CD8-positive, alpha-beta memory T cell (primary cell): Measurements from ENCODE around the gene RTRAF. TPM values are rescaled to one million over a fixed set of nuclear protein-coding genes. Genes with fewer than 3 reads are reported as not detected.

Source experiments
- CTCF ChIA-PET: fragments of 350-600 bp; sonication (Branson Sonifier 250); formaldehyde crosslinking; loops from one replicate; lab custom pipeline; 2021; ENCODE audit warnings: antibody characterized with exemption; lab: Charles Lee
- POLR2A ChIA-PET: fragments of 350-600 bp; sonication (Branson Sonifier 250); formaldehyde crosslinking; loops from one replicate; lab custom pipeline; 2021; ENCODE audit warnings: antibody characterized with exemption; lab: Charles Lee
- DNase-seq, 5 donors: peaks; one replicate each; pipeline versions ENCODE4 v3.0.0 to v3.0.0-alpha.2; 2020 to 2022; ENCODE audit warnings: mixed read lengths in 1 of 5
- H3K27ac ChIP-seq: one replicate; pipeline ENCODE4 v1.7.0; 2013; ENCODE audit warnings: low read depth, mild to moderate bottlenecking, low read length, moderate library complexity
- H3K27me3 ChIP-seq: 2 replicates; pipeline ENCODE4 v1.7.0; 2013; ENCODE audit warnings: low read length, mild to moderate bottlenecking; ENCODE audit not compliant: insufficient read depth, poor library complexity, severe bottlenecking
- H3K36me3 ChIP-seq: 2 replicates; pipeline ENCODE4 v1.7.0; 2013; ENCODE audit warnings: mild to moderate bottlenecking, low read length, moderate library complexity; ENCODE audit not compliant: insufficient read depth
- H3K4me1 ChIP-seq: 2 replicates; pipeline ENCODE4 v1.7.0; 2013; ENCODE audit warnings: mild to moderate bottlenecking, low read length, moderate library complexity; ENCODE audit not compliant: insufficient read depth
- H3K4me3 ChIP-seq: 2 replicates; pipeline ENCODE4 v1.7.0; 2013; ENCODE audit warnings: mild to moderate bottlenecking, low read length
- H3K9me3 ChIP-seq: 2 replicates; pipeline ENCODE4 v1.7.0; 2013; ENCODE audit warnings: mild to moderate bottlenecking, low read length
- H3K27ac Mint-ChIP-seq, 8 donors: one replicate each; pipeline ENCODE4 v1.8.0; 2020 to 2021; ENCODE audit warnings: mixed read lengths in 8 of 8, mild to moderate bottlenecking in 6 of 8, inconsistent platforms in 3 of 8, moderate library complexity in 3 of 8
- H3K27me3 Mint-ChIP-seq, 2 donors: one replicate each; pipeline ENCODE4 v1.8.0; 2020 to 2021; ENCODE audit warnings: mixed read lengths in 2 of 2, mild to moderate bottlenecking in 1 of 2, moderate library complexity in 1 of 2
- H3K36me3 Mint-ChIP-seq, 3 donors: one replicate each; pipeline ENCODE4 v1.8.0; 2020 to 2021; ENCODE audit warnings: mixed read lengths in 3 of 3, inconsistent platforms in 1 of 3, mild to moderate bottlenecking in 1 of 3
- H3K4me1 Mint-ChIP-seq, 3 donors: one replicate each; pipeline ENCODE4 v1.8.0; 2020 to 2021; ENCODE audit warnings: mixed read lengths in 3 of 3, inconsistent platforms in 1 of 3, mild to moderate bottlenecking in 1 of 3
- H3K4me3 Mint-ChIP-seq, 7 donors: one replicate each; pipeline ENCODE4 v1.8.0; 2020 to 2021; ENCODE audit warnings: mixed read lengths in 7 of 7, mild to moderate bottlenecking in 6 of 7, moderate library complexity in 4 of 7, inconsistent platforms in 2 of 7
- H3K9me3 Mint-ChIP-seq, 5 donors: one replicate each; pipeline ENCODE4 v1.8.0; 2020 to 2022; ENCODE audit warnings: mixed read lengths in 5 of 5, mild to moderate bottlenecking in 3 of 5, moderate library complexity in 2 of 5, inconsistent platforms in 1 of 5
- polyA plus RNA-seq: library from polyadenylated mRNA; unstranded; fragments of 300-500 nt; fragmentation: Illumina TruSeq; gene quantifications from one replicate; pipeline ENCODE4 v1.2.3, GENCODE V29; 2021
- total RNA-seq, 2 experiments: library from RNA; stranded (reverse); gene quantifications; one replicate each; pipeline ENCODE4 v1.2.3, GENCODE V29; 2021

RTRAF gene
- total and polyA plus RNA-seq, 3 experiments from 2014 or later, result 204 to 217 (median 210) TPM

DNA sequence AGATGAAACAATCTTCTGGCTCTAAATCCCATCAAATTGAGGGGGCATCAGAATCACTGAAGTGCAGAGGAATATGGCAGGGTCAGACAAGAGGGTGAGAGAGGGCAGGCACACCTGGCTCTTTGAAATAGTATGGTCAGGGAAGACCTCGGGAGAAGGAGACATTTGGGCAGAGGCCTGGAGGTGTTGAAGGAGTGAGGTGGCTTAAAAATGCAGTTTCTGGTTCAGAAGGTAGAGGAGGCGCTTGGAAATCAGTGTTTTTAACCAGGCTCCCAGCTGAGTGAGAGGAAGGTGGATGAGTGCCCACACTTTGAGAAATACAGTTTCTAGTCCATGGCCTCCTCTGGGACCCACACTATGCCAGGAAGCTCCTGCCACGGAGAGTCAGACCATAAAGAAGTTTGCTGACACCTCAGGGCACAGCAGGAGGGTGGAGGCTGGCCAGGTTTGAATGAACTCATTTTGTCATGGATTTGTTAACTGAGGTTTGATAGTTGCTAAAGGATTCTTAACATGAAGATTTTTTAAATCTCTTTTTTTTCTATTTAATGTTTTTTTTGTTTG is 59.4 kb downstream of the RTRAF start:
- no peaks in the 10 kb centered on the region for H3K36me3 ChIP-seq
- no peak overlapping the region for H3K27ac ChIP-seq
- Mint-ChIP-seq H3K27me3 (peaks cover 3 to 7% of the 10 kb centered on the region in 2 donors), H3K9me3 (no peaks in the 10 kb centered on the region), H3K4me3 (no peak overlapping the region), H3K36me3 (no peaks in the 10 kb centered on the region), H3K4me1 (peaks cover 0 to 2% (median 2%) of the 10 kb centered on the region in 3 donors), H3K27ac (no peak overlapping the region)
- no peaks in the 10 kb centered on the region for H3K4me1 ChIP-seq
- ChIA-PET POLR2A (no interaction called here), CTCF (no interaction called here)
- peaks cover under 1% of the 10 kb centered on the region for H3K27me3 ChIP-seq
- DNase-seq, result no peak
- H3K4me3 ChIP-seq, result no peak overlapping the region
- no peaks in the 10 kb centered on the region for H3K9me3 ChIP-seq

GRCh38 chr14:52049271-52049670 is 59.9 kb downstream of the RTRAF start:
- Mint-ChIP-seq H3K27me3 (peaks cover 6 to 10% of the 10 kb centered on the region in 2 donors), H3K4me1 (no peaks in the 10 kb centered on the region), H3K9me3 (no peaks in the 10 kb centered on the region), H3K36me3 (no peaks in the 10 kb centered on the region), H3K4me3 (no peak overlapping the region), H3K27ac (peak overlapping the region in 1 of 8 donors; percentile 5)
- DNase-seq, result no peak
- Histone ChIP-seq H3K9me3 (no peaks in the 10 kb centered on the region), H3K27me3 (peaks cover 4% of the 10 kb centered on the region), H3K4me3 (no peak overlapping the region), H3K4me1 (no peaks in the 10 kb centered on the region), H3K36me3 (no peaks in the 10 kb centered on the region), H3K27ac (no peak overlapping the region)
- CTCF ChIA-PET, result no interaction called here
- POLR2A ChIA-PET, result no interaction called here

- no peak overlapping the region for H3K27ac ChIP-seq
- H3K4me3 ChIP-seq, result no peak overlapping the region
- POLR2A ChIA-PET, result no interaction called here
- H3K9me3 ChIP-seq, result no peaks in the 10 kb centered on the region
- Mint-ChIP-seq H3K9me3 (no peaks in the 10 kb centered on the region), H3K27ac (peak overlapping the region in 2 of 8 donors; percentile 38 to 69), H3K27me3 (peaks cover 6 to 14% of the 10 kb centered on the region in 2 donors), H3K4me3 (no peak overlapping the region), H3K4me1 (no peaks in the 10 kb centered on the region), H3K36me3 (peaks cover 0 to 3% (median 0%) of the 10 kb centered on the region in 3 donors)
- CTCF ChIA-PET, result interaction anchor here (1.3 kb wide), 1 partner anchor 126 kb away, joined by 3 read pairs; no protein-coding TSS in a partner anchor
- no peaks in the 10 kb centered on the region for H3K4me1 ChIP-seq
- H3K36me3 ChIP-seq, result no peaks in the 10 kb centered on the region
- DNase-seq, result no peak
- peaks cover 4% of the 10 kb centered on the region for H3K27me3 ChIP-seq
Observed at GRCh38 chr14:52049721-52050588, 60.6 kb downstream of the RTRAF start.

GRCh38 chr14:52051251-52051650 is 61.9 kb downstream of the RTRAF start:
- Mint-ChIP-seq H3K4me3 (no peak overlapping the region), H3K36me3 (peaks cover 0 to 9% (median 0%) of the 10 kb centered on the region in 3 donors), H3K27me3 (peaks cover 10 to 22% of the 10 kb centered on the region in 2 donors), H3K9me3 (no peaks in the 10 kb centered on the region), H3K4me1 (no peaks in the 10 kb centered on the region), H3K27ac (no peak overlapping the region)
- Histone ChIP-seq H3K9me3 (no peaks in the 10 kb centered on the region), H3K27me3 (peaks cover 4% of the 10 kb centered on the region), H3K4me1 (no peaks in the 10 kb centered on the region), H3K4me3 (no peak overlapping the region), H3K36me3 (no peaks in the 10 kb centered on the region), H3K27ac (no peak overlapping the region)
- no peak for DNase-seq
- ChIA-PET POLR2A (no interaction called here), CTCF (interaction anchor here (1.0 to 1.4 kb wide), 3 partner anchors 23 to 219 kb away, joined by 3 to 4 read pairs (median 3); no protein-coding TSS in a partner anchor)

DNA sequence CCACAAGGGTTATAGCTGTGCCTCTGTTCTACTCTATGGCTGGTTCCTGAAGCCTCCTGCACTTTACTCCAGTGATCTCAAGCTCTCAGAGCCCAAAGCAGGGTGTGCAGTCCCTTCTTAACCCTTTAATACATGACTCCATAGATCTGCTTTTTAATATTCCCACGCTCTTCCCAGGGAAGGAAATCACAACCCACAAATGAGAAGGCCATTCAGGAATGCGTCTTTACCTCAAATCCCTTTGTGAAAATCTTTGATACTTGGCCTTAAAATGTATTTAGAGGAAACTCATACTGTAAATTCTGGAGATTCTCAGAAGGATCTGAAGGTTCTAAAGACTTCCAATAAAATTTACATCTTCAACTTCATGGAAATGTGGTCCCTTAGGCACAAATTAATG is 62.5 kb downstream of the RTRAF start:
- no peaks in the 10 kb centered on the region for H3K36me3 ChIP-seq
- Mint-ChIP-seq H3K27me3 (peaks cover 10 to 25% of the 10 kb centered on the region in 2 donors), H3K36me3 (peaks cover 0 to 9% (median 0%) of the 10 kb centered on the region in 3 donors), H3K4me3 (no peak overlapping the region), H3K9me3 (no peaks in the 10 kb centered on the region), H3K4me1 (no peaks in the 10 kb centered on the region), H3K27ac (no peak overlapping the region)
- CTCF ChIA-PET, result interaction anchor here (1.0 to 1.4 kb wide), 2 partner anchors 23 to 218 kb away, joined by 3 to 4 read pairs; no protein-coding TSS in a partner anchor
- H3K4me3 ChIP-seq, result no peak overlapping the region
- H3K9me3 ChIP-seq, result no peaks in the 10 kb centered on the region
- POLR2A ChIA-PET, result no interaction called here
- H3K27ac ChIP-seq, result no peak overlapping the region
- peaks cover 4% of the 10 kb centered on the region for H3K27me3 ChIP-seq
- no peak for DNase-seq
- no peaks in the 10 kb centered on the region for H3K4me1 ChIP-seq

DNA sequence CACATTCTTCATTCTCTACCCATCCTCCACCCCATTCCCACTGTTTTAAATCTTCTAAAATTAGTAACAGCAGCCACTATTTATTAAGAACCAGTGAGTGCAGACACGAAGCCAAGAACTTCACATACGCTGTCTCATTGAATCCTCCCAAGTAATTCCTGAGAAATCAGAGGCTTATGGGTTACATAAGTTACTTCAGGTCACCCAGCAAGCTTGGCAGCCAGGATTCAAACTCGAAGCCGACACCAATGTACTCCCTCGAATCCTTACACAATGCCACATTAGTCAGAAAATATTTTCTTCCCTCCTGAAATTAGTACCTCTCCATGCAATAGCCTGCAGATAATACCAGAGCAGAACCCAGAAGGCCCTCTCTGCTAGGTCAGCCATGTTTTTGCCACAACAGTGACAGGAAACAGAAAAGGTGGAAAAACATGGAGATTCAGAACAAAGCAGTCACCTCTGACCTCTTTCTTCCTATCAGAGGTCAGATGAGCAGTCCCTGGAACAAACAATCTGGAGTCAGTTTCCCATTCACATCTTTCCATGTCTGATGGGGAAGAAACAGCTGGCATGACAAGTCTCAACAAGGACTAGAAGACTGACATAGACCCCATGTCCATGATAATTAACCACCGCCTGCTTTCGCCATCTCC is 63.1 kb downstream of the RTRAF start:
- Mint-ChIP-seq H3K27ac (peak overlapping the region in 1 of 8 donors; percentile 25), H3K9me3 (no peaks in the 10 kb centered on the region), H3K4me1 (no peaks in the 10 kb centered on the region), H3K36me3 (peaks cover 0 to 9% (median 0%) of the 10 kb centered on the region in 3 donors), H3K4me3 (no peak overlapping the region), H3K27me3 (peaks cover 10 to 25% of the 10 kb centered on the region in 2 donors)
- ChIA-PET POLR2A (no interaction called here), CTCF (interaction anchor here (1.0 to 1.4 kb wide), 2 partner anchors 24 to 217 kb away, joined by 3 to 4 read pairs; no protein-coding TSS in a partner anchor)
- H3K27me3 ChIP-seq, result peaks cover 4% of the 10 kb centered on the region
- no peak overlapping the region for H3K27ac ChIP-seq
- DNase-seq, result no peak
- H3K4me3 ChIP-seq, result no peak overlapping the region
- H3K4me1 ChIP-seq, result no peaks in the 10 kb centered on the region
- H3K36me3 ChIP-seq, result no peaks in the 10 kb centered on the region
- H3K9me3 ChIP-seq, result no peaks in the 10 kb centered on the region

GRCh38 chr14:52053044-52053443 is 63.7 kb downstream of the RTRAF start:
- CTCF ChIA-PET, result no interaction called here
- H3K4me1 ChIP-seq, result no peaks in the 10 kb centered on the region
- no peak overlapping the region for H3K4me3 ChIP-seq
- no peak for DNase-seq
- no peak overlapping the region for H3K27ac Mint-ChIP-seq
- no peaks in the 10 kb centered on the region for H3K36me3 ChIP-seq
- peaks cover 0 to 9% (median 0%) of the 10 kb centered on the region in 3 donors for H3K36me3 Mint-ChIP-seq
- peaks cover 10 to 25% of the 10 kb centered on the region in 2 donors for H3K27me3 Mint-ChIP-seq
- no peaks in the 10 kb centered on the region for H3K4me1 Mint-ChIP-seq
- no peaks in the 10 kb centered on the region for H3K9me3 ChIP-seq
- H3K27ac ChIP-seq, result no peak overlapping the region
- no peaks in the 10 kb centered on the region for H3K9me3 Mint-ChIP-seq
- POLR2A ChIA-PET, result no interaction called here
- peaks cover 4% of the 10 kb centered on the region for H3K27me3 ChIP-seq
- no peak overlapping the region for H3K4me3 Mint-ChIP-seq
